Liver (tissue), 9 donors: ENCODE measurements around the gene IQCK. TPM values are rescaled to one million over a fixed set of nuclear protein-coding genes. Genes with fewer than 3 reads are reported as not detected.

Experiments
- DNase-seq: peaks from one replicate; pipeline ENCODE4 v3.0.0-alpha.2; 2017; ENCODE audit warnings: low spot score
- H3K27ac ChIP-seq, 2 donors: one replicate each; pipeline ENCODE4 v1.7.0; 2013; ENCODE audit warnings: inconsistent platforms in 2 of 2, low read length in 2 of 2, control low read depth in 1 of 2, low read depth in 1 of 2, mild to moderate bottlenecking in 1 of 2
- H3K27me3 ChIP-seq, 4 donors: one replicate each; pipeline versions ENCODE4 v1.6.1 to v1.7.0; 2013; ENCODE audit warnings: low read length in 3 of 4, inconsistent platforms in 1 of 4, mild to moderate bottlenecking in 1 of 4, moderate library complexity in 1 of 4; ENCODE audit not compliant: control insufficient read depth in 4 of 4, insufficient read depth in 4 of 4
- H3K36me3 ChIP-seq, 4 donors: one replicate each; pipeline versions ENCODE4 v1.6.1 to v1.7.0; 2013; ENCODE audit warnings: low read length in 3 of 4, mild to moderate bottlenecking in 3 of 4, low read depth in 1 of 4, moderate library complexity in 1 of 4; ENCODE audit not compliant: control insufficient read depth in 4 of 4, insufficient read depth in 3 of 4
- H3K4me1 ChIP-seq, 4 donors: one replicate each; pipeline versions ENCODE4 v1.6.1 to v1.7.0; 2013; ENCODE audit warnings: low read length in 3 of 4, mild to moderate bottlenecking in 3 of 4, moderate library complexity in 1 of 4; ENCODE audit not compliant: control insufficient read depth in 4 of 4, insufficient read depth in 4 of 4
- H3K4me3 ChIP-seq, 3 donors: one replicate each; pipeline versions ENCODE4 v1.6.1 to v1.7.0; 2013; ENCODE audit warnings: low read length in 3 of 3, control low read depth in 1 of 3, low read depth in 1 of 3, mild to moderate bottlenecking in 1 of 3
- H3K9ac ChIP-seq, 2 donors: one replicate each; pipeline ENCODE4 v1.7.0; 2013; ENCODE audit warnings: low read length in 2 of 2, mild to moderate bottlenecking in 2 of 2, moderate library complexity in 2 of 2, control low read depth in 1 of 2, low read depth in 1 of 2
- H3K9me3 ChIP-seq, 4 donors: one replicate each; pipeline versions ENCODE4 v1.6.1 to v1.7.0; 2013; ENCODE audit warnings: low read length in 3 of 4; ENCODE audit not compliant: control insufficient read depth in 4 of 4
- EGR1 ChIP-seq, 2 donors: IDR thresholded peaks; 2 replicates each; pipeline ENCODE4 v1.6.1; 2016 to 2018; ENCODE audit warnings: antibody characterized with exemption in 2 of 2, low read depth in 2 of 2
- FOXA1 ChIP-seq: IDR thresholded peaks from 2 replicates; pipeline ENCODE4 v1.6.1; 2016; ENCODE audit warnings: antibody characterized with exemption
- FOXA2 ChIP-seq: IDR thresholded peaks from 2 replicates; pipeline ENCODE4 v1.6.1; 2016; ENCODE audit warnings: antibody characterized with exemption
- GABPA ChIP-seq, 2 donors: IDR thresholded peaks in 1 of 2; conservative IDR thresholded peaks in 1 of 2; 2 replicates each; pipeline ENCODE4 v1.6.1; 2016; ENCODE audit warnings: antibody characterized with exemption in 2 of 2, mild to moderate bottlenecking in 1 of 2, moderate library complexity in 1 of 2
- HNF4A ChIP-seq, 2 donors: conservative IDR thresholded peaks; 2 replicates each; pipeline ENCODE4 v1.6.1; 2016; ENCODE audit warnings: antibody characterized with exemption in 2 of 2, mild to moderate bottlenecking in 2 of 2
- HNF4G ChIP-seq: IDR thresholded peaks from 2 replicates; pipeline ENCODE4 v1.6.1; 2016; ENCODE audit warnings: antibody characterized with exemption
- JUND ChIP-seq, 2 donors: IDR thresholded peaks; 2 replicates each; pipeline ENCODE4 v1.6.1; 2016; ENCODE audit warnings: antibody characterized with exemption in 2 of 2
- MAX ChIP-seq: IDR thresholded peaks from 2 replicates; pipeline ENCODE4 v1.6.1; 2016; ENCODE audit warnings: antibody characterized with exemption
- NR2F2 ChIP-seq: IDR thresholded peaks from 2 replicates; pipeline ENCODE4 v1.6.1; 2016; ENCODE audit warnings: antibody characterized with exemption
- RAD21 ChIP-seq, 2 donors: IDR thresholded peaks; 2 replicates each; pipeline ENCODE4 v1.6.1; 2016; ENCODE audit warnings: antibody characterized with exemption in 2 of 2, mild to moderate bottlenecking in 2 of 2
- RXRA ChIP-seq, 2 donors: IDR thresholded peaks; 2 replicates each; pipeline ENCODE4 v1.6.1; 2017 to 2018; ENCODE audit warnings: antibody characterized with exemption in 2 of 2, mild to moderate bottlenecking in 1 of 2
- SP1 ChIP-seq: IDR thresholded peaks from 2 replicates; pipeline ENCODE4 v1.6.1; 2018; ENCODE audit warnings: antibody characterized with exemption, mild to moderate bottlenecking
- TAF1 ChIP-seq: conservative IDR thresholded peaks from 2 replicates; pipeline ENCODE4 v1.6.1; 2016; ENCODE audit warnings: antibody characterized with exemption, mild to moderate bottlenecking
- YY1 ChIP-seq: IDR thresholded peaks from 2 replicates; pipeline ENCODE4 v1.6.1; 2016; ENCODE audit warnings: antibody characterized with exemption, mild to moderate bottlenecking
- WGBS: extraction: QIAGEN DNeasy Blood & Tissue Kit; methylation state at CpG from one replicate; pipeline ENCODE4 v1.1.7; 2013; 5-methylcytosine and 5-hydroxymethylcytosine counted together
- polyA plus RNA-seq, 2 donors: library from polyadenylated mRNA; stranded (reverse) in 1 of 2; unstranded in 1 of 2; fragments of 200-250 nt in 1 of 2; fragments of >200 nt in 1 of 2; fragmentation: Nextera tagmentation in 1 of 2; extraction: Ambion mirVana in 1 of 2; gene quantifications; one replicate each; pipeline versions ENCODE4 v1.2.1 to v1.2.3, GENCODE V29; 2013 to 2015
- total RNA-seq, 2 donors: library from RNA; depleted of rRNA; stranded (reverse); fragments of >200 nt; gene quantifications; one replicate each; pipeline ENCODE4 v1.2.3, GENCODE V29; 2014
- TF ChIP-seq, protein P1 (sequence below): IDR thresholded peaks from 2 replicates; pipeline ENCODE4 v1.6.1; 2016; ENCODE audit warnings: antibody characterized with exemption, mild to moderate bottlenecking
- TF ChIP-seq, protein P2 (sequence below): IDR thresholded peaks from 2 replicates; pipeline ENCODE4 v1.6.1; 2016; ENCODE audit warnings: antibody characterized with exemption
- TF ChIP-seq, protein P3 (sequence below): IDR thresholded peaks from 2 replicates; pipeline ENCODE4 v1.6.1; 2016; ENCODE audit warnings: antibody characterized with exemption
- TF ChIP-seq, protein P4 (sequence below): fragments of 150-350 bp; IDR thresholded peaks from 2 replicates; pipeline ENCODE4 v1.5.1; 2017; ENCODE audit warnings: improper control_type of control experiment, low read depth, low read length; ENCODE audit not compliant: missing input control
- donor health status: healthy.
- donor health status: healthy.
- donor health status: healthy.
- donor health status: healthy.
- donor health status: healthy.

The IQCK gene
- total RNA-seq (1 to 10 TPM; 2.1 to 4.4 TPM), polyA plus RNA-seq (1 to 10 TPM; 2.7 to 3.1 TPM)

DNA sequence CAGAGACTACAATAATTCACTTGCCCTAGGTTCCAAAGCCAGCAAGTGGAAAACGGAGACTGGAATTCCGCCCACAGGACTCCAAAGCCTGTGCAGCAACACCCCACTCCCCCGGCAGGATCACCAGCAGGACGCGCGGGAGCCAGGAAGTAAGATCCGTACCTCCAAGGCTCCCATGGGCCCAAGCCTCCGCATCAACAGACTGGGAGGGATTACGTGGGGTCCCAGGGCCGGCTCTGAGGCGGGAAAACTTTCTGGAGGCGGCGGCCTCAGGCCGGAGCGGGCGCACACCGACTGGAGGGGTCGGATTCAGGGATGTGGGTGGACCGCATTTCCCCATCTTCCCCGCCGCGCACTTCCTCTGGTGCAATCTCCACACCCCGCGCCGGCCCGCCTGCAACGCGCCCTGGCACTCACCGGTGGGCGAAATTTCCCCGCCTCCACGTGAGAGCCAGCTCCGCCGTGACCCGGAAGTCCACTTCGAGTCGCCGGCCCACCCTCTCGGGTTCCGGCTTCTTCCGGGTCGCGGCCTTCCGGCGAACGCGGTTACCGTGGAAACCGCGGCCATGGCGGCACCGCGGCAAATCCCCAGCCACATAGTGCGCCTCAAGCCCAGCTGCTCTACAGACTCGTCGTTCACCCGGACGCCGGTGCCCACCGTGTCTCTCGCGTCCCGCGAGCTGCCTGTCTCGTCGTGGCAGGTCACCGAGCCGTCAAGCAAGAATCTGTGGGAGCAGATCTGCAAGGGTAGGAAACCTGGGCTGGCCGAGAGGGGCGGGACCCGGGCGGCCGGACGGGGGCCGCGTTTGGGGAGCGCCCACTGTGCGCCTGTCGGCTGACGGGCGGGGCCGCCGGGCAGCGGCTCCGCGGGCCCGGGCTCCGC, at the start of gene IQCK, which contains the start of gene KNOP1:
TSS of gene IQCK (plus strand) at position 531 of the 883 bp plus-strand sequence. CDS start at position 567, 36 bp downstream.
TSS of gene KNOP1 (minus strand) at position 487 of the 883 bp plus-strand sequence. CDS start 3,192 bp downstream, outside the sequence.
- peak; percentile 83 for DNase-seq
- Histone ChIP-seq H3K36me3 (peaks cover 0 to 10% (median 4%) of the 10 kb centered on the region in 4 donors), H3K4me3 (peak within 1 kb of the TSS; percentile 97 to 100 (median 99)), H3K9me3 (no peaks in the 10 kb centered on the region), H3K27me3 (no peaks in the 10 kb centered on the region), H3K4me1 (peaks cover 0 to 19% (median 14%) of the 10 kb centered on the region in 4 donors), H3K9ac (peak within 1 kb of the TSS; percentile 52 to 79), H3K27ac (peak within 1 kb of the TSS; percentile 65 to 68)
- under 1% methylated on average over 88 of the region's 88 CpGs for WGBS
- TF ChIP-seq, protein P1, sequence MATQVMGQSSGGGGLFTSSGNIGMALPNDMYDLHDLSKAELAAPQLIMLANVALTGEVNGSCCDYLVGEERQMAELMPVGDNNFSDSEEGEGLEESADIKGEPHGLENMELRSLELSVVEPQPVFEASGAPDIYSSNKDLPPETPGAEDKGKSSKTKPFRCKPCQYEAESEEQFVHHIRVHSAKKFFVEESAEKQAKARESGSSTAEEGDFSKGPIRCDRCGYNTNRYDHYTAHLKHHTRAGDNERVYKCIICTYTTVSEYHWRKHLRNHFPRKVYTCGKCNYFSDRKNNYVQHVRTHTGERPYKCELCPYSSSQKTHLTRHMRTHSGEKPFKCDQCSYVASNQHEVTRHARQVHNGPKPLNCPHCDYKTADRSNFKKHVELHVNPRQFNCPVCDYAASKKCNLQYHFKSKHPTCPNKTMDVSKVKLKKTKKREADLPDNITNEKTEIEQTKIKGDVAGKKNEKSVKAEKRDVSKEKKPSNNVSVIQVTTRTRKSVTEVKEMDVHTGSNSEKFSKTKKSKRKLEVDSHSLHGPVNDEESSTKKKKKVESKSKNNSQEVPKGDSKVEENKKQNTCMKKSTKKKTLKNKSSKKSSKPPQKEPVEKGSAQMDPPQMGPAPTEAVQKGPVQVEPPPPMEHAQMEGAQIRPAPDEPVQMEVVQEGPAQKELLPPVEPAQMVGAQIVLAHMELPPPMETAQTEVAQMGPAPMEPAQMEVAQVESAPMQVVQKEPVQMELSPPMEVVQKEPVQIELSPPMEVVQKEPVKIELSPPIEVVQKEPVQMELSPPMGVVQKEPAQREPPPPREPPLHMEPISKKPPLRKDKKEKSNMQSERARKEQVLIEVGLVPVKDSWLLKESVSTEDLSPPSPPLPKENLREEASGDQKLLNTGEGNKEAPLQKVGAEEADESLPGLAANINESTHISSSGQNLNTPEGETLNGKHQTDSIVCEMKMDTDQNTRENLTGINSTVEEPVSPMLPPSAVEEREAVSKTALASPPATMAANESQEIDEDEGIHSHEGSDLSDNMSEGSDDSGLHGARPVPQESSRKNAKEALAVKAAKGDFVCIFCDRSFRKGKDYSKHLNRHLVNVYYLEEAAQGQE, result no peak
- peak; percentile 13 to 63 for TF ChIP-seq RXRA (IDR thresholded peaks at IDR 0.05)
- TF ChIP-seq RAD21 (IDR thresholded peaks at IDR 0.05), result peak; percentile 16 to 51
- TF ChIP-seq, protein P2, sequence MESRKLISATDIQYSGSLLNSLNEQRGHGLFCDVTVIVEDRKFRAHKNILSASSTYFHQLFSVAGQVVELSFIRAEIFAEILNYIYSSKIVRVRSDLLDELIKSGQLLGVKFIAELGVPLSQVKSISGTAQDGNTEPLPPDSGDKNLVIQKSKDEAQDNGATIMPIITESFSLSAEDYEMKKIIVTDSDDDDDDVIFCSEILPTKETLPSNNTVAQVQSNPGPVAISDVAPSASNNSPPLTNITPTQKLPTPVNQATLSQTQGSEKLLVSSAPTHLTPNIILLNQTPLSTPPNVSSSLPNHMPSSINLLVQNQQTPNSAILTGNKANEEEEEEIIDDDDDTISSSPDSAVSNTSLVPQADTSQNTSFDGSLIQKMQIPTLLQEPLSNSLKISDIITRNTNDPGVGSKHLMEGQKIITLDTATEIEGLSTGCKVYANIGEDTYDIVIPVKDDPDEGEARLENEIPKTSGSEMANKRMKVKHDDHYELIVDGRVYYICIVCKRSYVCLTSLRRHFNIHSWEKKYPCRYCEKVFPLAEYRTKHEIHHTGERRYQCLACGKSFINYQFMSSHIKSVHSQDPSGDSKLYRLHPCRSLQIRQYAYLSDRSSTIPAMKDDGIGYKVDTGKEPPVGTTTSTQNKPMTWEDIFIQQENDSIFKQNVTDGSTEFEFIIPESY, result no peak
- no peak for TF ChIP-seq FOXA2
- TF ChIP-seq, protein P3, sequence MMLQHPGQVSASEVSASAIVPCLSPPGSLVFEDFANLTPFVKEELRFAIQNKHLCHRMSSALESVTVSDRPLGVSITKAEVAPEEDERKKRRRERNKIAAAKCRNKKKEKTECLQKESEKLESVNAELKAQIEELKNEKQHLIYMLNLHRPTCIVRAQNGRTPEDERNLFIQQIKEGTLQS, result no peak
- peak; percentile 87 to 97 for TF ChIP-seq GABPA (IDR thresholded peaks at IDR 0.05 in 1 of 2, conservative IDR thresholded peaks at IDR 0.05 in 1 of 2)
- peak; percentile 85 for TF ChIP-seq MAX
- TF ChIP-seq, protein P4, sequence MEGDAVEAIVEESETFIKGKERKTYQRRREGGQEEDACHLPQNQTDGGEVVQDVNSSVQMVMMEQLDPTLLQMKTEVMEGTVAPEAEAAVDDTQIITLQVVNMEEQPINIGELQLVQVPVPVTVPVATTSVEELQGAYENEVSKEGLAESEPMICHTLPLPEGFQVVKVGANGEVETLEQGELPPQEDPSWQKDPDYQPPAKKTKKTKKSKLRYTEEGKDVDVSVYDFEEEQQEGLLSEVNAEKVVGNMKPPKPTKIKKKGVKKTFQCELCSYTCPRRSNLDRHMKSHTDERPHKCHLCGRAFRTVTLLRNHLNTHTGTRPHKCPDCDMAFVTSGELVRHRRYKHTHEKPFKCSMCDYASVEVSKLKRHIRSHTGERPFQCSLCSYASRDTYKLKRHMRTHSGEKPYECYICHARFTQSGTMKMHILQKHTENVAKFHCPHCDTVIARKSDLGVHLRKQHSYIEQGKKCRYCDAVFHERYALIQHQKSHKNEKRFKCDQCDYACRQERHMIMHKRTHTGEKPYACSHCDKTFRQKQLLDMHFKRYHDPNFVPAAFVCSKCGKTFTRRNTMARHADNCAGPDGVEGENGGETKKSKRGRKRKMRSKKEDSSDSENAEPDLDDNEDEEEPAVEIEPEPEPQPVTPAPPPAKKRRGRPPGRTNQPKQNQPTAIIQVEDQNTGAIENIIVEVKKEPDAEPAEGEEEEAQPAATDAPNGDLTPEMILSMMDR, result no peak
- no peak for TF ChIP-seq FOXA1
- peak; percentile 21 to 60 for TF ChIP-seq HNF4A (conservative IDR thresholded peaks at IDR 0.05)
- TF ChIP-seq HNF4G, result no peak
- TF ChIP-seq TAF1, result no peak
- TF ChIP-seq YY1, result peak; percentile 98
- TF ChIP-seq NR2F2, result peak; percentile 89
- TF ChIP-seq EGR1 (IDR thresholded peaks at IDR 0.05; ENCODE audit: low read depth in 2 of 2), result no peak
- TF ChIP-seq SP1, result no peak
- no peak for TF ChIP-seq JUND (IDR thresholded peaks at IDR 0.05)
